Measurements from ENCODE around the gene GARIN5B.

The GARIN5B gene

DNA sequence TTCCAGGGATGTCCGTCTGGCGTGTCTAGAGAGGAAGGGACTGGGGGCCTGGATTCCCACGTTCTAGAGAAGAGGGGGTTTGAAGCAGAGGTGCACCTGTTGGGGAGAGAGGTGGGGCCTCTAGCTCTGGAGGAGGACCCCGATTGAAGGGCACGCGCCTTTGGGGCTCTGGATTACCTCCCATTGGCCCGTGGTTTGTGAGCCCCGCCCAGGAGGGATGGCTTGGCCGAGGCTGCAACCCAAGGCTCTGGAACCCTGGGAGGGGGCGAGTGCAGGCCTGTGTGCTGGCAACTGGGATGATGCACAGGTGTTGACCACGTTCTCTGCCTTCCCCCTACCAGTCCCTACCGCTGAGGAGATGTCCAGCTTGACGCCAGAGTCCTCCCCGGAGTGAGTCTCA, 58.1 kb downstream of the GARIN5B start:
- H3K36me3 ChIP-seq (replicated peaks; ENCODE audit: insufficient read depth, low read length), result no peaks in the 10 kb centered on the region
- peaks cover 12% of the 10 kb centered on the region for H3F3A ChIP-seq (ENCODE audit: insufficient read depth, low read length)
- no peak overlapping the region for H2AFZ ChIP-seq (ENCODE audit: low read length)
- no peak overlapping the region for H3K27ac ChIP-seq (ENCODE audit: low read length)
- H3K9me3 ChIP-seq (replicated peaks; ENCODE audit: insufficient read depth, low read length), result no peaks in the 10 kb centered on the region
- DNase-seq, result no peak
- peaks cover 9% of the 10 kb centered on the region; the same call in 1 of the 2 replicates for H3K79me2 ChIP-seq (ENCODE audit: low read length)
- H3K9me2 ChIP-seq (replicated peaks; ENCODE audit: insufficient read depth, low read length), result no peaks in the 10 kb centered on the region
- no peak for TF ChIP-seq EZH2 (optimal IDR thresholded peaks at IDR 0.05; ENCODE audit: low read depth, low read length)
- TF ChIP-seq EZH2phosphoT487 (IDR thresholded peaks at IDR 0.05; ENCODE audit: low read length), result no peak
- TF ChIP-seq, protein P1, sequence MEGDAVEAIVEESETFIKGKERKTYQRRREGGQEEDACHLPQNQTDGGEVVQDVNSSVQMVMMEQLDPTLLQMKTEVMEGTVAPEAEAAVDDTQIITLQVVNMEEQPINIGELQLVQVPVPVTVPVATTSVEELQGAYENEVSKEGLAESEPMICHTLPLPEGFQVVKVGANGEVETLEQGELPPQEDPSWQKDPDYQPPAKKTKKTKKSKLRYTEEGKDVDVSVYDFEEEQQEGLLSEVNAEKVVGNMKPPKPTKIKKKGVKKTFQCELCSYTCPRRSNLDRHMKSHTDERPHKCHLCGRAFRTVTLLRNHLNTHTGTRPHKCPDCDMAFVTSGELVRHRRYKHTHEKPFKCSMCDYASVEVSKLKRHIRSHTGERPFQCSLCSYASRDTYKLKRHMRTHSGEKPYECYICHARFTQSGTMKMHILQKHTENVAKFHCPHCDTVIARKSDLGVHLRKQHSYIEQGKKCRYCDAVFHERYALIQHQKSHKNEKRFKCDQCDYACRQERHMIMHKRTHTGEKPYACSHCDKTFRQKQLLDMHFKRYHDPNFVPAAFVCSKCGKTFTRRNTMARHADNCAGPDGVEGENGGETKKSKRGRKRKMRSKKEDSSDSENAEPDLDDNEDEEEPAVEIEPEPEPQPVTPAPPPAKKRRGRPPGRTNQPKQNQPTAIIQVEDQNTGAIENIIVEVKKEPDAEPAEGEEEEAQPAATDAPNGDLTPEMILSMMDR (IDR thresholded peaks at IDR 0.05; ENCODE audit: low read length), result no peak
- H3K4me2 ChIP-seq (ENCODE audit: low read depth, low read length), result no peak overlapping the region
- no peaks in the 10 kb centered on the region for H4K20me1 ChIP-seq (ENCODE audit: insufficient read depth, low read length)
- H3K4me3 ChIP-seq (ENCODE audit: low read length), result no peak overlapping the region
- no peaks in the 10 kb centered on the region for H3K27me3 ChIP-seq (replicated peaks; ENCODE audit: insufficient read depth, low read length)
- no peak overlapping the region for H3K9ac ChIP-seq (ENCODE audit: low read length)
- H3K4me1 ChIP-seq (ENCODE audit: low read length), result peaks cover 14% of the 10 kb centered on the region
